Activated CD4-positive, CD25-positive, alpha-beta regulatory T cell treated with anti-CD3 and anti-CD28 coated beads, Interleukin-2, amount 50 U/mL, for 24 hours (primary cell): ENCODE measurements around the gene WBP4.
"Not testable (repeated sequence)": the region's sequence is repeated elsewhere in the genome, so short reads cannot be mapped to it uniquely, and the experiment has no call there.

ENCODE experiments used
- ATAC-seq, 2 donors: fragments of 150-1000 bp; cut with Tn5 transposase; one replicate each; pipeline ENCODE4 v1.10.0; 2021; ENCODE audit warnings: mild to moderate bottlenecking in 1 of 2, moderate library complexity in 1 of 2

WBP4 gene

GRCh38 chr13:41061075-41061913, at the start of gene WBP4:
Gene WBP4, plus strand, starts transcription at chr13:41061509. Its CDS starts 165 bp downstream, at chr13:41061674.
- peak; percentile 68 to 69 for ATAC-seq

GRCh38 chr13:41012536-41012935, 48.8 kb upstream of the WBP4 start:
- no peak for ATAC-seq

- ATAC-seq = peak; percentile 86
Measured at GRCh38 chr13:41013835-41014234, 47.5 kb upstream of the WBP4 start.

- ATAC-seq = no peak
Measured at GRCh38 chr13:41015920-41016319, 45.4 kb upstream of the WBP4 start.

GRCh38 chr13:41017159-41017558, 44.1 kb upstream of the WBP4 start:
- ATAC-seq = no peak

GRCh38 chr13:41017817-41018601, 43.3 kb upstream of the WBP4 start:
- peak; percentile 32 to 43 for ATAC-seq

- ATAC-seq = no peak
Measured at GRCh38 chr13:41018602-41018948, 42.7 kb upstream of the WBP4 start.

GRCh38 chr13:41019011-41019487, 42.3 kb upstream of the WBP4 start, which contains the start of gene ELF1:
Gene ELF1, minus strand, starts transcription at chr13:41019316. Its CDS starts 37,262 bp downstream, at chr13:40982054.
- peak; percentile 85 to 86 for ATAC-seq

- ATAC-seq = no peak
Measured at GRCh38 chr13:41019578-41020347, 41.5 kb upstream of the WBP4 start.

- no peak for ATAC-seq
Measured at GRCh38 chr13:41025518-41025917, 35.8 kb upstream of the WBP4 start.

- no peak for ATAC-seq
Measured at GRCh38 chr13:41026788-41027187, 34.5 kb upstream of the WBP4 start.

- no peak for ATAC-seq
Measured at GRCh38 chr13:41028051-41028450, 33.3 kb upstream of the WBP4 start.

- peak in 1 of 2 donors; percentile 13 for ATAC-seq
Measured at GRCh38 chr13:41029629-41030028, 31.7 kb upstream of the WBP4 start.

GRCh38 chr13:41032691-41033376, 28.5 kb upstream of the WBP4 start:
- ATAC-seq = peak; percentile 60 to 65

- no peak for ATAC-seq
Measured at GRCh38 chr13:41034382-41034781, 26.9 kb upstream of the WBP4 start.

GRCh38 chr13:41034881-41035280, 26.4 kb upstream of the WBP4 start:
- peak; percentile 28 to 30 for ATAC-seq

- ATAC-seq = not testable (repeated sequence)
Measured at GRCh38 chr13:41036557-41036956, 24.8 kb upstream of the WBP4 start.

- ATAC-seq = no peak
Measured at GRCh38 chr13:41039746-41040145, 21.6 kb upstream of the WBP4 start.

- ATAC-seq = no peak
Measured at GRCh38 chr13:41040584-41041334, 20.6 kb upstream of the WBP4 start.

GRCh38 chr13:41042419-41042818, 18.9 kb upstream of the WBP4 start:
- ATAC-seq = not testable (repeated sequence)

GRCh38 chr13:41048640-41049039, 12.7 kb upstream of the WBP4 start:
- no peak for ATAC-seq
